T-helper 1 cell treated with Interleukin-12 subunit alpha and Interleukin-12 subunit beta and Interleukin-4 antibody, amounts not matched to agents 30 μg/mL and 1 μg/mL, for 36 hours (primary cell): ENCODE measurements around the gene STARD9.
"Not testable (repeated sequence)": the region's sequence is repeated elsewhere in the genome, so short reads cannot be mapped to it uniquely, and the experiment has no call there.

Experiments
- H3K27ac Mint-ChIP-seq: one replicate; pipeline ENCODE4 v1.8.0; 2021; ENCODE audit warnings: mild to moderate bottlenecking, mixed read lengths
- H3K27me3 Mint-ChIP-seq: one replicate; pipeline ENCODE4 v1.8.0; 2021; ENCODE audit warnings: low read depth, mixed read lengths
- H3K36me3 Mint-ChIP-seq: one replicate; pipeline ENCODE4 v1.8.0; 2021; ENCODE audit warnings: low read depth, mixed read lengths
- H3K4me1 Mint-ChIP-seq: one replicate; pipeline ENCODE4 v1.8.0; 2021; ENCODE audit warnings: low read depth, mixed read lengths
- H3K4me3 Mint-ChIP-seq: one replicate; pipeline ENCODE4 v1.8.0; 2021; ENCODE audit warnings: mild to moderate bottlenecking, moderate library complexity, mixed read lengths
- H3K9me3 Mint-ChIP-seq: one replicate; pipeline ENCODE4 v1.8.0; 2021; ENCODE audit warnings: mixed read lengths

The STARD9 gene

DNA sequence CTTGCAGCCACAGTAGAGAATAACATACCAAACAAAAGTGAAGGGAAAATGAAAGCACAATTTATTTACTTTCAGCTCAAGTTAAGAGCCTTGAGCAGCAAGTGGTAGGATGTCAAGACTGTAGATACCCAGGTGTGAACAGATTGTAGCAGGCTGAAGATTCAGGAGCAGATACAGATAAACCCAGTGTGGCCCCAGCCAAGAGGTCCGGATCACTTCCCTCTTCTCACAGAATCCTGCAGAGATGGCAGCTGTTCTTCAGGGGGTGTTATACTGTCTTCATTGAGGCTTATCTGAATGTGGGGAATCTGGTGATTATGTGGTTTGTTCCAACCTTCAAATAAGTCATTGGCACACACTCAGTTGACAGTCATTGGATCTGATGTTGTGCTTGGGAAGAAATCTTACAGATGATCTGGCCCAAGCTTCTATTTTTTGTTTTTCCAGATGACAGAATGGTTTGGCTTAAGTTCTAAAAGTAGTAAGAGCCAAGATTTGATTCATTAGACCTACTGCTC is 2.2 kb downstream of the STARD9 start:
- Mint-ChIP-seq H3K4me3 (peak overlapping the region; percentile 54), H3K36me3 (peaks cover 6% of the 10 kb centered on the region), H3K4me1 (peaks cover 40% of the 10 kb centered on the region), H3K27ac (peak overlapping the region; percentile 37), H3K27me3 (peaks cover 33% of the 10 kb centered on the region), H3K9me3 (no peaks in the 10 kb centered on the region)

GRCh38 chr15:42578984-42579537 is 3.7 kb downstream of the STARD9 start:
- H3K27ac Mint-ChIP-seq, result no peak overlapping the region
- H3K4me3 Mint-ChIP-seq, result no peak overlapping the region
- peaks cover 6% of the 10 kb centered on the region for H3K36me3 Mint-ChIP-seq
- peaks cover 40% of the 10 kb centered on the region for H3K4me1 Mint-ChIP-seq
- no peaks in the 10 kb centered on the region for H3K9me3 Mint-ChIP-seq
- peaks cover 33% of the 10 kb centered on the region for H3K27me3 Mint-ChIP-seq

DNA sequence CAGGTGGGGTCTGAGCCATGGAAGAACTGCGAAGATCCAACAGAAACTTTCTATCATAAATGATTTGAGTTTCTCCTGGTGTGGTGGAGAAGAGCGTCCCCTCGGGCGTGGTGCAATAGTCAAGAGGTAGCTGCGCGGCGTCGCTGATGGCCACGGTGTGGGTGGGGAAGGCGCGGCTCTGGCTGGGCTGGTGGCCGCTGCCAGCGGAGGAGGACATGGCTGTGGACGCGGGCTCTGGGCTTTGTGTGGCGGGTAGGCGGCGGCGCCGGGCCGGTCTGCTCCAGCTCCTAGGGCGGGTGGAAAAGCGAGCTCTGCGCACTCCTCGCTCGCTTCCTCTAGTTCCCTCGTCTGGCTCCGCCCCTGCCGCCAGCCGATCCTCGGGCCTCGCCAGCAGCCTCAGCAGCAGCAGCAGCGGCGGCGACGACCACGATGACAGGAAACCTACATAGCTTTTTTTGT is 5.9 kb downstream of the STARD9 start:
- Mint-ChIP-seq H3K4me1 (peaks cover 31% of the 10 kb centered on the region), H3K27ac (peak overlapping the region; percentile 92), H3K27me3 (peaks cover 31% of the 10 kb centered on the region), H3K9me3 (no peaks in the 10 kb centered on the region), H3K4me3 (peak overlapping the region; percentile 90), H3K36me3 (peaks cover 6% of the 10 kb centered on the region)

- Mint-ChIP-seq H3K27ac (no peak overlapping the region), H3K9me3 (no peaks in the 10 kb centered on the region), H3K36me3 (peaks cover 7% of the 10 kb centered on the region), H3K27me3 (peaks cover 26% of the 10 kb centered on the region), H3K4me3 (no peak overlapping the region), H3K4me1 (peaks cover 20% of the 10 kb centered on the region)
Measured at GRCh38 chr15:42582569-42583375, 7.4 kb downstream of the STARD9 start.

GRCh38 chr15:42584031-42584765 is 8.8 kb downstream of the STARD9 start:
- no peaks in the 10 kb centered on the region for H3K9me3 Mint-ChIP-seq
- no peak overlapping the region for H3K27ac Mint-ChIP-seq
- peaks cover 18% of the 10 kb centered on the region for H3K4me1 Mint-ChIP-seq
- H3K4me3 Mint-ChIP-seq, result no peak overlapping the region
- peaks cover 7% of the 10 kb centered on the region for H3K36me3 Mint-ChIP-seq
- peaks cover 14% of the 10 kb centered on the region for H3K27me3 Mint-ChIP-seq

DNA sequence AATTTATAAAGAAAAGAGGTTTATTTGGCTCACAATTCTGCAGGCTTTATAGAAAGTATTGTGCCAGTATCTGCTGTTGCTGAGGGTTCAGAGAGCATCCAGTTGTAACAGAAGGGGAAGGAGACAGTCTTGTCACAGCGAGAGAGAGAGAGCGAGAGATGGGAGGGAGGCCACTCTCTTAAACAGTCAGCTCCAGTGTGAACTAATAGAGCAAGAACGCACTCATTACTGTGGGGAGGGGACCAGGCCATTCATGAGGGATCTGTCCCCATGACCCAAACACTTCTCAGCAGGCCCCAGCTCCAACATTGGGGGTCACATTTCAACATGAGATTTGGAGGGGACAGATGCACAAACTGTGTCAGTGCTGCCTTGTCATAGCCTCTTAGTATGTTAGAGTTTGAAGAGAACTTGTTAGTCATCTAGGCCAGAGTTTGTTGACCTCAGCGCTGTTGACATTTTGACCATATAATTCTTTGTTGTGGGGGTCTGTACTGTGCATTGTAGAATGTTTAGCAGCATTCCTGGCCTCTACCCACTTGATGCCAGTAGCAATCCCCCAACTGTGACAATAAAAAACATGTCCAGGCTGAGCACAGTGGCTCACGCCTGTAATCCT is 15.3 kb downstream of the STARD9 start:
- Mint-ChIP-seq H3K36me3 (peaks cover 14% of the 10 kb centered on the region), H3K4me1 (peaks cover 2% of the 10 kb centered on the region), H3K9me3 (no peaks in the 10 kb centered on the region), H3K27me3 (no peaks in the 10 kb centered on the region), H3K4me3 (no peak overlapping the region), H3K27ac (no peak overlapping the region)

- Mint-ChIP-seq H3K27ac (no peak overlapping the region), H3K36me3 (peaks cover 16% of the 10 kb centered on the region), H3K4me3 (no peak overlapping the region), H3K9me3 (no peaks in the 10 kb centered on the region), H3K27me3 (no peaks in the 10 kb centered on the region), H3K4me1 (peaks cover 2% of the 10 kb centered on the region)
Measured at GRCh38 chr15:42591238-42591934, 16.0 kb downstream of the STARD9 start.

DNA sequence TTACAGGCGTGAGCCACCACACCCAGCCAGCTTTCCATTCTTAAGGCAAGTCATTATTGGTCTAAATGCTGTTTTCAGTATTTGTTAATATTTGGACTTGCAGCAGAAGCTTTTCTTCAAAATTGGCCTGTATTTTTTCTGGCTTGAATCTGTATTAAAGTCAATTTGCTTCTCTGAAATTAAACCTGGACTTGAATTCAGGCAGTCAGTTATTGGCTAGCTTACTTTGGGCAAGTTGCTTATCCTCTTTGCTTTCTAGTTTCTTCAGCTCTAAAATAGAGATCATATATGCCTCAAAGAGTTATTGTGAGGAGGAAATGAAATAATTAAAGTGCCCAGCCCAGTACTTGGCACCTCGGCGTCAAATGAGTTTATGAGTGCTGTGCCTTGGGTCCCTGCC is 17.3 kb downstream of the STARD9 start:
- Mint-ChIP-seq H3K4me3 (no peak overlapping the region), H3K4me1 (peaks cover 2% of the 10 kb centered on the region), H3K9me3 (no peaks in the 10 kb centered on the region), H3K36me3 (peaks cover 16% of the 10 kb centered on the region), H3K27ac (no peak overlapping the region), H3K27me3 (no peaks in the 10 kb centered on the region)

DNA sequence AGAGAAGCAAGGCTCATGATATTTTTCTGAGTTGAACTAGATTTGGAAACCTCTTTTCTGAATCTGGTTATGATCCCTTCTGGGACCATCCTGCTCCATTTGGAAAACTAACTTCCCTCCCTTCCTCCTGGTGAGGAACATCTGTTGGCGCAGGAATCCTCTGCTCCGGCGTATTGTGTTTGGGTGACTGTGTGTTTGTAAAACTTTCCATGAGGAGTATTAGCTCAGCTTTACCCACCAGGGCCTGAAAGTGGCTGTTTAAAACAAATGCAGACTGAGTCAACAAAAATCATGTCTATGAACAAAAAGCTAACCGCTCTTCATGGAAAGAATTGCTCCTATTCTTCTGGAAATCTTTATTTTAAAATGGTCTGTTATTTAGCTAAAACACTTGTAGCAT is 17.7 kb downstream of the STARD9 start:
- H3K27me3 Mint-ChIP-seq, result no peaks in the 10 kb centered on the region
- peaks cover 2% of the 10 kb centered on the region for H3K4me1 Mint-ChIP-seq
- no peak overlapping the region for H3K4me3 Mint-ChIP-seq
- H3K9me3 Mint-ChIP-seq, result no peaks in the 10 kb centered on the region
- peaks cover 13% of the 10 kb centered on the region for H3K36me3 Mint-ChIP-seq
- no peak overlapping the region for H3K27ac Mint-ChIP-seq

GRCh38 chr15:42594095-42594494 is 18.7 kb downstream of the STARD9 start:
- H3K4me1 Mint-ChIP-seq, result peaks cover 2% of the 10 kb centered on the region
- no peak overlapping the region for H3K4me3 Mint-ChIP-seq
- no peaks in the 10 kb centered on the region for H3K27me3 Mint-ChIP-seq
- H3K36me3 Mint-ChIP-seq, result peaks cover 10% of the 10 kb centered on the region
- no peak overlapping the region for H3K27ac Mint-ChIP-seq
- H3K9me3 Mint-ChIP-seq, result no peaks in the 10 kb centered on the region

GRCh38 chr15:42595626-42596240 is 20.3 kb downstream of the STARD9 start:
- Mint-ChIP-seq H3K36me3 (peaks cover 13% of the 10 kb centered on the region), H3K27me3 (no peaks in the 10 kb centered on the region), H3K4me3 (no peak overlapping the region), H3K4me1 (peaks cover 5% of the 10 kb centered on the region), H3K9me3 (no peaks in the 10 kb centered on the region), H3K27ac (no peak overlapping the region)

GRCh38 chr15:42601316-42601715 is 25.9 kb downstream of the STARD9 start:
- H3K27me3 Mint-ChIP-seq, H3K27ac Mint-ChIP-seq, H3K36me3 Mint-ChIP-seq, H3K4me3 Mint-ChIP-seq, H3K9me3 Mint-ChIP-seq: not testable (repeated sequence)
- peaks cover 27% of the 10 kb centered on the region for H3K4me1 Mint-ChIP-seq

DNA sequence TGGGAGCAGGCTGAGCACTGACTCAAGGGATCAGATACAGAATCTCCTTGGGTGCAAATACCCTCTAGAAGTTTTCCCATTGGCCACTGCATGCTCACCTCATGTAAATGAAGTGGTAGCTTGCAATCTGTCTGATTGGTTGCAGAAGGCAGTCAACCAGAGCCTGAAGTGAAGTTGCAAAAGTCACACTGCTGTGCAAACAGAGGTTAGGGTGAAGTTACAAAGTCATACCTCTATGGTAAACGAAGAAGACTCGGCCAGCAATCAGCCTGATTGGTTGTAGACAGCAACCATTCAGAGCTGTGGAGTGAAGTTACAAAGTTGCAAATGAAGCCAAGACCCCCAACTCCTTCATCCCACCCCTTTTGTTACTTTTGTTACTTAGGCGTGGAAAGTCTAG is 27.1 kb downstream of the STARD9 start:
- H3K27me3 Mint-ChIP-seq, result no peaks in the 10 kb centered on the region
- H3K9me3 Mint-ChIP-seq, result no peaks in the 10 kb centered on the region
- no peak overlapping the region for H3K4me3 Mint-ChIP-seq
- peaks cover 8% of the 10 kb centered on the region for H3K36me3 Mint-ChIP-seq
- H3K27ac Mint-ChIP-seq, result no peak overlapping the region
- H3K4me1 Mint-ChIP-seq, result peaks cover 27% of the 10 kb centered on the region
